Activated CD4-positive, alpha-beta T cell treated with anti-CD3 and anti-CD28 coated beads, Interleukin-2, Interleukin-6, amounts not matched to agents 100 ng/mL and 50 ng/mL, durations not matched to agents 16 hours and 8 hours (primary cell): Measurements from ENCODE around the gene BST1.
"Not testable (repeated sequence)": the region's sequence is repeated elsewhere in the genome, so short reads cannot be mapped to it uniquely, and the experiment has no call there.

Experiments
- DNase-seq: peaks from one replicate; pipeline ENCODE4 v3.0.0-alpha.2; 2020

Gene BST1

DNA sequence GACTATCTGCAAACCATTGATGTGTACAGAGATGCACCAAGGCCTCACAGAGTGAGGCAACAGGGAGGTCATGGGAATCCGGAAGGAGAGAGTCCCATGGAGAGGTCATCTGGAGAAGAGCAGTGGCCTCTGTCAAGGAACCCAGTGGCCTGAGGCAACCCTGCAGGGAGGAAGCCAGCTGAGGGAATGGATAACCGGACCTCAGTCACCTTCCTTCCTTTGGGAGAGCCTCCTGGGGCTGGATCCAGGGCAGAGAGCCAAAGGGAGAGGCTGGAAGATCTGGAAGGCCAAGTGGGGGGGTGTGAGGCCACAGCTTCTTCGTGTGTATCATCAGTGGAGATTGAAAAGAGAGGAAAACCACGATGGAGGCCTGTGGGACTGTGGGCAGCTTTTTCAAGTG, 50.9 kb downstream of the BST1 start:
- DNase-seq = no peak

DNA sequence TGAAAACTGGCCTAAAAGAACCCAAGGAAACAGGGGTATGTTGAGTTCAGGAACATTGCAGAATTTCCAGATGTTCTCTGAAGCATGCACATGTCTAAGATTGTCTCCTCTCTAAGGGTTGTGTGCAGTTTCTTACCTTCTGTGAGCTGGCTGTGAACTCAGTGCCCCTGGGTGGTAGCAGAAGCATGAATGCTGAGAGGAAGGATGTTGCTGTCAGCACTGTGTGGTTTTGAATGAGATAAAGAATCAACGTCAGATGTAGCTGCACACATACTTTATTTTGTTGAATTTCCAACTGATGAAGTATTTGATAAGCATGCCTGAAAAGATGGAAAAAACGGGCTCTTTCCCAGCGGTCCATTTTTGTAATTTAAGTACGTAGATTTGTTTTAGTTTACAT, 51.5 kb downstream of the BST1 start:
- DNase-seq = peak; percentile 51

DNA sequence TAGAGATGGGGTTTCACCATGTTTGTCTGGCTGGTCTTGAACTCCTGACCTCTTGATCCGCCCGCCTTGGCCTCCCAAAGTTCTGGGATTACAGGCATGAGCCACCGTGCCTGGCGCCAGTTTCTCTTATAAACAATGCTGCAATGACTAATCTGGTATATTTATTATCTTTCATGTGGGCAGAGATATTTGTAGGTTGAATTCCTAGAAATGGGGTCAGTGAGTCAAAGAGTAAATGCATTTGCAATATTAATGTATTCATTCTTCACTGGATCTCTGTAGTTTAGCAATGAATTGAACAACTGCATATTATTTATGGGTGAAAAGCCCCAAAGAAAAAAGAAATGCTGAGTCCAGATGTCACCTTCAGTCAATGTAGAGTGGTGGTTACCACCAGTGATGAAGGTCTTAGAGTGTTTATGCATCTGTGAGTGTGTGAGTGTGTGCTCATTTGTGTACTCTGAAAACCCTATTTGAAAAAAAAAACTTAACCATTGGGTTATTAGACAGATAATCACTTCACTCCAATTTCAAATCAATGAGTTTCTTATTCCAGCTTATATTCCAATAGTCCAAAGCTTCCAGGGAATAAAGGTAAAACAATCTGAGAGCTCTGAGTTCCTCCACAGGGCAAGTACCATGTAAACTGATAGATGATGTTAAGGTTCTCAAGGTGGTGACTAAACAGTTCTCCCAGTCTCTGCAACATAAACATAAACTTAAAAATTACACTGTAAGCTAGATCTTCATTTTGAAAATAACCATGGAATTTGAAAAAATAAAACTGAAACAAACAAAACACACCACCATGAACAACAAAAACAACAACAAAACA, 52.7 kb downstream of the BST1 start:
- peak; percentile 62 for DNase-seq

DNA sequence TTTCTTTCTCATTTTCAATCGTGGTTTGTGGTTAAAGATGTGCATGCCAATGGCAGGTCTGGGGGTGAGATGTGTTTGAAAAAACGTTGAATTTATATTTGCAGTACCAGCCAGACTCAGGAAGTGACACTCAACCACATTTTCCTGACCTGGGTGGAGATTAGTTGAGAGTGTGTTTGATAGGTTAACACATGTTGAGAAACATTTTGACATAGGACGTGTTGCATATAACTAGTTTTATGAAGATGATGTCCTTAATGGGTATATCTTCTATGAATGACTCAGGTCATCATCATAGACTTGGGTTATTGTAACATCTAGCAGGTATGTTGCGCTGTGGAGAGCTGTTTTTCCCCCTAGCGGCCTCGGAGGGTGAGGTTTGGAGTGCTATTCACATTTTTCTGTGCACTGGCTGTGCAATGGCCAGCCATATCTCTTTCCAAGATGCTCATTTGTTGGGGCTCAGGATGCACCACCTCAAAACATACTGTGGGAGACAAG, 53.5 kb downstream of the BST1 start:
- DNase-seq = peak; percentile 90

DNA sequence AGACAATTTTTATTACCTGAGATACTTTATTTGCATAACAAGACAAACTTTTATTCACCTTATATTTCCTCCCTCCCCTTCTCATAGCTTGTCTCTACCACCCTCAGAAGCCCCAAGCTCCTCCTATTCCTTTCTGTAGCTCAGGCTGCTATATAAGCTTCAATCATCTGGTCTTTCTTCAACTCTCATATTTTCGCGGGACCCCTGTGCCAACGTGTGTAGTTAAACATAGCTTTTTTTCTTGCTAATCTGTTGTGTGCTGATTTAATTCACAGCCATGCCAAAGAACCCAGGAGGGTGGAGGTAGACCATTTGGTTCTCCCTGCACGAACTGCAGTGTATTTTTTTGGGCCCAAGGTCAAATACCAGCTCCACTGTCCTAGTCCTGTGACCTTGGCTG, 54.2 kb downstream of the BST1 start:
- DNase-seq = no peak

DNA sequence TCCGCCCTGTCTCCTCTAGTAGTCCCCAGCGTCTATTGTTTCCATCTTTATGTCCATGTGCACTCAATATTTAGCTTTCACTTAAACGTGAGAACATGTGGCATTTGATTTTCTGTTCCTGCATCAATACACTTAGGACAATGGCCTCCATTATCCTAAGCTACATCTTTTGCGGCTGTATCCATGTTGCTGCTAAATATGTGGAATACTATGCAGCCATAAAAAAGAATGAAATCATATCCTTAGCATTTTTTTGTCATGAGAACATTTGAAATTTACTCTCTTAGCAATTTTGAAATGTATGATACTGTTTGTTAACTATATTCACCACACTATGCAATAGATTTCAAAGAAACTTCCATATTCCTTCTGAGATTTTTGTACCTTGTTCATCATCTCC, 55.4 kb downstream of the BST1 start:
- DNase-seq = no peak

DNA sequence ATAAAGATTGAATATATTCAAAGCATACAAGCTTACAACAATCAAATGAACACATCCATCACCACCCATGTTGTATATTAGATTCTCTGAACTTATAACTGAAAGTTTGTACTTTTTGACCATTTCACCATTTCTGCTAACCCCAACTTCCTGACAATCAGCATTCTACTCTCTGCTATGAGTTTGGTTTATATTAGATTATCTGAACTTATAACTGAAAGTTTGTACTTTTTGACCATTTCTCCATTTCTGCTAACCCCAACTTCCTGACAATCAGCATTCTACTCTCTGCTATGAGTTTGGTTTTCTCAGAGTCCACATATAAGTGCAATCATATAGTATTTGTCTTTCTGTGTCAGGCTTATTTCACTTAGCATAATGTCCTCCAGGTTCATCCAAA, 59.6 kb downstream of the BST1 start:
- not testable (repeated sequence) for DNase-seq

DNA sequence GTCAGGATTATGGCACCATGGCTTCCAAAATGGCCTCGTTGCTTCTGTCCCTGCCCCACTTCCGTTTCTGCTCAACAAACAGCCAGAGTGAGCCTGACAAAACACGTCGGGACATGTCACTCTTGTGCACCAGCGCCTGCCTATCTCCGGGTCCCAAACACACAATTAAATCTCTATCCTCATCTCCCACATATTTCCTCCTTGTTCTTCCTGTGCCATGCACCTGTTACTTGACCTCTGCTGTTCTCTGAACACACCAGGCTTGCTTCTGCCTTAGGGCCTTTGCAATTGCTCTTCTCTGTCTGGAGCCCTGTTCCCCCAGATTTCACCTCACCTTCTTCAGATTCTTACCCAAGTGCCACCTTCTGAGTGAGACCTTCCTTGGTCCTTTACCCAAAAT, 62.5 kb downstream of the BST1 start:
- DNase-seq = no peak

DNA sequence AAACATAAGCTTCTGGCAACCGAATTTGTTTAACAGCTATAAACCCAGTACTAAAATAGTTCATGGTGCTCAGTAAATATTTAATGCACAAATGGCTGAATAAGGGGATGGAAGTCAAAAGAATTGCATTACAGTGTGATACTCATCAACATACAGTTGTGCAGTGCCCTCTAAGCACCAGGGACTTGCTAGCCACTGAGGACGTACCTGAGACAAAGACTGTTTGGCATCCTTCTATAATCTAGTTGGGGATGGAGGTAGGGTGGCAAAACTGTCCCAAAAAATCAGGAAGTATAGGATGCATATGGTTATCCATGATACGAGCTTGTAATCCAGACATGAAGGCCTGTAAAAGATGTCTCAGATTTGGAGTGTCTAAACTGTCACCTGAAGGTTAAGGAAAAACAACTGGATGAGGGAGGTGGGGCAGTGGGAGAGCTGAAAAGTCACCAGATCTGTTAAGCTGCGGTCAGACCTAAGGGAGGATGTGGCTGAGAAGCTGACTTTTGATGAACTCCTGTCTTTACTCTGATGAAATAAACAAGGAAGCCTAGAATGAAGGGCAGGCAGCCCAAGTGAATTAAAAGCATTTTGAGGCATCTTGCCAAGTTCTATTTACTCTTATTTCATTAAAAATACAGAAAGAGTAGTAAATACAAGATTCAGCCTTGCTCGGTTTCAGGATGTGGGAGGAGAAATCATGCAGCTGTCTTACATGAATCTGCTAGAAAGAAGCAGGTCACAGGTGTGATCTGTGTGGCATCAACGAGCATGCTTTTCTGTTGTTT, 63.2 kb downstream of the BST1 start:
- peak; percentile 55 for DNase-seq

DNA sequence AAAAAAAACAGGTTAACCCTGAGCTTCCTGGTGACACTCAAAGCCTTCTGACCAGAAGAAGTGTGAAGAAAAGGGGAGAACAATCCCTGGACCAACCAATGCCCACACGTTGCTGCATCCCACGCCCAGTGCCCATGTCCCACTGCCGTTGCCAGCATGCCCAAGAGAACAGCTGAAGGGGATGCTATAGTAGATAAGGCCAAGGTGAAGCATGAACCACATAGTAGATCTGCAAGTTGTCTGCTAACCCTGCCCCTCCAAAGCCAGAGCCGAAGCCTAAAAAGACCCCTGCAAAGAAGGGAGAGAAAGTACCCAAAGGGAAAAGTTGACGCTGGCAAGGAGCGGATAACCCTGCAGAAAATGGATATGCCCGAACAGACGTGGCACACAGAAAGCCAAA, 64.0 kb downstream of the BST1 start:
- DNase-seq = no peak

DNA sequence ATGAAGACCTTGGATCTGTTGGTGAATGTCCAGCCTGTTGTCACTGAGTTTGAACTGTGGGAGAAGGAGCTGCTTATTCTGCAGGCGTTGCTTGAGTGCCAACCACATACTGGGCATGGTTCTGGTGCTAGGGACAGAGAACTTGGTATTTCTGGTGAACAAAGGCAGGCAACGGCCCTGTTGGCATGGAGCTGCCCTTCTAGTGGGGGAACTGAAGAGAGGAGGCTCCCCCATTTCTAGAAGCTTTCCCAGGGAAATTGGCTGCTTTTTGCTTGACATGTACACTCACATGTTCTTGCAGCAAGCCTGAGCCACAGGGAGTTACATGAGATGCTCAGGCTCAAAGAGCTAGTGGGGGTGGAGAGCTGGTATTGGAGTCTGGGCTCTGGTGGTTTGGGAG, 66.3 kb downstream of the BST1 start:
- DNase-seq = no peak

DNA sequence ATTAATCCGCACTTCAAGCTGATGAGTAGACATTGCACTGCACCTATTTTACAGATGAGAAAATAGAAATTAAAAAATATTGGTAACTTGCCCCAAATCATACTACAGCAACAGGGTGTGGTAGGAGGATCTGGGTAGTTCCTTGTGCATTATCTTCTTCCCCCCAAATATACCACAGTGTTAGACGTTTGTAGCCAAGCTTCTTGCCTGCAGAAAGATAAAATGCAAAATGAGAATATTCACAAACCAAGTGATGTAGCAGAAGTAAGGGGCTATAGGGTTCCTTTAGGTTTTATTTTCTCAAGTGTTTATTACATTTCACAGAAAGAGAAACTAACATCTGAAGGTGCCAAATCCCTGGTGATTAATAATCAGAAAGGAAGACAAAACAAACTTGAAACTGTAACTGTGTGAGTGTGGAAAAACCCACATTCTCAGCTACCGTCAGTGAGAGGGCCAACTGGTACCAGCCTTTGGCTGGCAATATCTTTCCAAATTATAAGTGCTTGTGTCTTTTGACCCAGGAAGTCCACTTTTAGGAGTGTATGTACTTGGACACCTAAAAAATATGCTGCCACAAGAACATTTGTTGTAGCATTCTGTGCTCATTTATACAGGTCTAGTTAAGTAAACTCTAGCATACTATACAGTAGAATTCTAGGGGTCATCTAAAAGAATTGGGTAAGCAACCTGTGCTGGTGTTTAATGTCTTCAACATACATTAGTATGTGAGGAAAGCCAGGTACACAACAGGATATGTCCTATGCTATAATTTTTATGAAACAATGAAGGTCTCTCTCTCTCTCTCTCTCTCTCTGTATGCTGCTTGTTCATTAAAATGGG, 68.6 kb downstream of the BST1 start:
- DNase-seq = peak; percentile 71

DNA sequence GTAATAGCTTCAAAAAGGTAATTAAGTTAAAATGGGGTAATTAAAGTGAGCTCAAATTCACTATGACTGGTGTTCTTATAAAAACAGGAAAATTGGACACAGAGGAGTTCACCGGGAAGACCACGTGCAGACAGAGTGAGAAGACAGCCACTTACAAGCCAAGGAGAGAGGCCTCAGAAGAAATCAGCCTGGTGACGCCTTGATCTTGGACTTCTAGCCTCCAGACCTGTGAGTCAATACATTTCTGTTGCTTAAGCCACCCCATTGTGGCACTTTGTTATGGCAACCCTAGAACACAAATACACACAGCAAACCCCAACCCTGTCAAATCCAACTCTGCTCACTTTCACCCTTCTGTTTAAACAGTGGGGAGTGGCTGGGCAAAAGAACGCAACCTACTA, 71.2 kb downstream of the BST1 start:
- no peak for DNase-seq

DNA sequence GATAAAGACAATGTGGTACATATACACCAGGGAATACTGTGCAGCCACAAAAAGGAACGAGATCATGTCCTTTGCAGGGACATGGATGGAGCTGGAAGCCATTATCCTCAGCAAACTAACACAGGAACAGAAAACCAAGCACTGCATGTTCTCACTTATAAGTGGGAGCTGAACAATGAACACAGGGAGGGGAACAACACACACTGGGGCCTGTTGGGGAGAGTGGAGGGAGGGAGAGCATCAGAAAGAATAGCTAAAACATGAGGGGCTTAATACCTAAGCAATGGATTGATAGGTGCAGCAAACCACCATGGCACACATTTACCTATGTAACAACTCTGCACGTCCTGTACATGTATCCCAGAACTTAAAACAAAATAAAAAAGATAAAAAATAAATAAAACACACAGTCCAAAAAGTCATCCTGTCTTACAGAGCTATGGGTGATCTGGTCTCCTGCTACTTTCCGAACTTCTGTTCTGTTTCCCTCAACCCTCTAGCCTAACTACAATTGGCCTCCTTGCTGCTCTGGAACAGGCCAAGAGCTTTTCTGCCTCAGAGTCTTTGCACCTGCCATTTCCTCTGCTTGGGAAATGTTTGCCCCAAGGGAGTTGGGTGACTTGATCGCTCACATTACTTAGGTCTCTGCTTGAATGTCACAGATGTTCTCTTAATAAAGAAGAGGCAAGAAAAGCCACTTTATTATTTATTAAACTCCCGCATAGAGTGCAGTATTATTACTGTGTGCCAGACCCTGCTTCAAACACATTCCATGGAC, 74.2 kb downstream of the BST1 start:
- no peak for DNase-seq

DNA sequence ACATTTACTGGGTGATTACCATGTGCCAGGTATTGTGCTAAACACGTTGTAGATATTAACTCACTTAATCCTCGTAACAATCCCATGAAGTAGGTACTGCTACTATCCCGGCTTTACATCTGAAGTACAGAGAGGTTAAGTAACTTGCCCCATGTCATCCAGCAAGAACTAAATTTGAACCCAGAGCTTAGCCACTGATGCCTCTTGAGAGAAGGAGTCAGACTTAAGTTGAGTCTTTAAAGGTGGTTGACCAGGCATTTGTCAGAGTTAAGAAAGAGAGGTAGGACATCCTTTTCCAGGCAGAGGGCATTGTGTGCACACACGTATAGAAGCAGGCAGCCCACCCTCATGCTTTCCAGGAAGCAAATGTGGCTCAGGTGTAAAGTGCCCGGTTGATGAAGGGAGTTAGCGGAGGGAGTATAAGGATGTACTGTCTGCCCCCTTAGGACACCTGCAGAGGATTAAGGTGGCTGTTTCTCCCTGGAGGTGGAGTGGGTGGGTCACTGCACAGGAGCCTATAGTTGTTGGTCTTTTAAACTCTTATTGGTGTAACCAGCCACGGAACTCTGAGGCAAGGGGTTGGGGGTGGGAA, 74.9 kb downstream of the BST1 start:
- no peak for DNase-seq

DNA sequence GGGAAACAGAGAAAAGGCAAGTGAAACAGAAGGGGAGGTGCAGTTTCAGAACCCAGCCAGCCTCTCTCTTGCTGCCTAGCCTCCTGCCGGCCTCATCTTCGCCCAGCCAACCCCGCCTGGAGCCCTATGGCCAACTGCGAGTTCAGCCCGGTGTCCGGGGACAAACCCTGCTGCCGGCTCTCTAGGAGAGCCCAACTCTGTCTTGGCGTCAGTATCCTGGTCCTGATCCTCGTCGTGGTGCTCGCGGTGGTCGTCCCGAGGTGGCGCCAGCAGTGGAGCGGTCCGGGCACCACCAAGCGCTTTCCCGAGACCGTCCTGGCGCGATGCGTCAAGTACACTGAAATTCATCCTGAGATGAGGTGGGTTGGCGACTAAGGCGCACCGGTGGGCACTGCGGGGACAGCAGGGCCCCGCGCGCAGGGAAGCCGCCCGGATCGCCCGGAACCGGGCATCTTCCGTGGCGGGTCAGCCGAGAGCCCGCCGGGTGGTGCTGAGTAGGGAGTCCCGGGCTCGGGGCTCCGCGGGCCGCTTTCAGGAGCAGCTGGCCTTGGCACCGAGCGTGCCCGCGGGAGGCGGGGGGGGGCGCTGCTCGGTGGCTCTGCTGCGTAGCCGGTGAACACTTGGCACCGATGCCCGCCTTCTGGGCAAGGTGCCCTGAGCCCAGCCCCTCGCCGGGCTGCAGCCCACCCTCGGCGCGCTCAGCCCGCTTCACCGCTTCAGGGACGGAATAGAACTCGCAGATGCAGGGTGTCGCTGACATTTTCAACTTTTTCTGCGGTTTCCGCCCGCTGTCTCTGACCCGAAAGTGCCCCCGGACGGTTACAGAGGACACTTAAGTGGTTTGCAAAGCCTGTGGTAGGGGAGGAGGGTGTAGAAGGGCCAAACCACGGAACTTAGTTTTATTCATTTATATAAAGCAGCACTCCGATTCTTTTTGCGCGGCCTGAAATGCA, 75.7 kb downstream of the BST1 start, which contains the start of gene CD38:
TSS of gene CD38 (plus strand) at position 40 of the 953 bp plus-strand sequence. CDS start at position 127, 87 bp downstream.
- peak; percentile 70 for DNase-seq

DNA sequence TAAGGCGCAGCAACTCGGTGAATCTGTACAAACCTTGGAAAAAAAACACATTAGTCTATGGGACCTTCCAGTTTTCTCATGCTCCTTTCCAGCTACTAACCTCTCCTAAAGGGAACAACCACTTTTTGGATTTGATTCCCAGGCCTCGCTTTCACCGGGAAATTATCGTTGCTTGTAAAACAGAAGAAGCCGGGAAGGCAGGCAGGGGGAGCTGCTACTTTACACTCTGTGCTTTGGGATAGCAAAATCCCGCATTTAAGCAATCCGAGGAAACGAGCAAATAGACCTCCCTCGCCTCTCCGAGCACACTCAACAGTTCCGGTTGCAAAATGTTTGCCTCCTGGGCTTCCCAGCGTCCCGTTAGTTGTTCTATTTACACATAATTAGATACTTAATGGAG, 76.4 kb downstream of the BST1 start:
- DNase-seq = no peak

DNA sequence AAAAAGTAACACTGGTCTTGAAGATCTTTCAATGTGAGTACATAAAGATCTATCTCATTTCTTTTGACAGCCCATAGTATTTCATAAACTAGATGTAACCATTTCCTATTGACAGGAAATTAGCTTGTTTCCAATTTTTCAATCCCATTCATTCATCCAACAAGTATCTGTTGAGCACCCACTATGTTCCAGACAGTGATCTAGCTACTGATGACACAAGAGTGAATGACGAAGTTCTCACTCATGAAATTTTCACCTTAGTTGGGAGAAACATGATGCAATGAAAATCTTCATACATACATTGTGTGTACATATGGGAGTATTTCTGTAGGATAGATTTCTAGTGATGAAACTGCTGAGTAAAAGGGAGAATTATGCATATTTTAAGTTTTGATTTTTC, 76.9 kb downstream of the BST1 start:
- DNase-seq = no peak

DNA sequence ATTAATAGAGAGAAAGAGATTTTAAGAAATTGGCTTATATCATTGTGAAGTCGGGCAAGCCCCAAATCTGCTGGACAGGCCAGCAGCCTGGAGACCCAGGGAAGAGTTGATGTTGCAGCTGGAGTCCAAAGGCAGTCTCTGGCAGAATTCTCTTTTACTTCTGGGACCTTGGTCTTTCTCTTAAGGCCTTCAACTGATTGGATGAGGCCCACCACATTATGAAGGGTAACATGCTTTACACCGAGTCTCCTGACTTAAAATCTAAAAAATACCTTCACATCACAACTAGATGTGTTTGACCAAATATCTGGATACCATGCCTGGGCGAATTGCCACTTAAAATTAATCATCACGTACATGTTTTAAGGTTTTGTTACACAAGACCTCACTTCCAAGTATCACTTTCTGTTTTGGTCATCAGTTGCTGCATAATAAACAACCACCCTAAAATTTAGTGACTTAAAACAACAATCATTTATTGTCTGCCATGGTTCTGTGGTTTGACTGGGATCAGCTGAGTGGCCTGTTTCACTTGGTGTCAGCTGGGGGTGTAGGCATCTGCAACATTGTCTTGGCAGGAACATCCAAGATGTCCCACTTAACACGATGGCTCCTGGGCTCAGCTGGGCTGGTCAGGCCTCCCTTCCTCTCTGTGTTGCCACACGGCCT, 78.7 kb downstream of the BST1 start:
- peak; percentile 78 for DNase-seq
